GM21576 (cell line): ENCODE measurements around the gene DPYSL4.
A peak's percentile ranks its signal among the peaks of the same experiment; 100 is the strongest.

Experiments used
- ATAC-seq: cut with Tn5 transposase; IDR thresholded peaks from one replicate; pipeline ENCODE4 v1.9.1; 2021; ENCODE audit warnings: mild to moderate bottlenecking, moderate library complexity; ENCODE audit not compliant: unreplicated experiment

DPYSL4 gene

DNA sequence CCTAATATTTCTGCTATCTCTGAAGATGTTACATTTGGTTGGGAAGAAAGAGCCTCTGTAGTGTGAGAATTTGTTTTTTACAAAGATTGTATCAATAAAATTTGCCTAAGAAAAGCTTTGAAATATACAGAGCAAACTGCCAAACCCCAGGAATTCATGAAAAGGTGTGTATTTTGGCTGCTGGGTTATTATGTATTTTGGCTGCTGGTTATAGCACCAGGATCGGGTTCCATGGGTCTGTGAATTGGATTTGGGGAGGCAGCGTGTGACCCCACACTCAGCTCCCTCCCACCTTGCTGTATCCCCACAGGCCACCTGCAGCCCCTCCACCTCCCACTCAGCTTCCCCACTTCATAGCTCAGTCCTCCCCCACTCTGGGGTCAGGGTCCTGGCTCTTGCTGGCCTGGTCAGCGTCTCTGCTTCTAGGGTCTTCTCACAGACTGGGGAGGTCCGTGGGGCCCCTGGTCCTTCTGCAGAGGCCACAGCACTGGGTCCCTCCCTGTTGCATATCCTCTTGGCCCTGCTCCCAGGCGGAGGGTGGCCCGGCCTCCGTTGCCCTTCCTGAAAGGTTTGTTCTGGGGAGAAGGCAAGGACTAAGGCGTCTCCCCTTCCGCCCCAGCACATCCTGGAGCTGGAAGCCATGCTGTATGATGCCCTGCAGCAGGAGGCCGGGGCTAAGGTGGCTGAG lies 24.0 kb upstream of the DPYSL4 start:
- no peak for ATAC-seq

DNA sequence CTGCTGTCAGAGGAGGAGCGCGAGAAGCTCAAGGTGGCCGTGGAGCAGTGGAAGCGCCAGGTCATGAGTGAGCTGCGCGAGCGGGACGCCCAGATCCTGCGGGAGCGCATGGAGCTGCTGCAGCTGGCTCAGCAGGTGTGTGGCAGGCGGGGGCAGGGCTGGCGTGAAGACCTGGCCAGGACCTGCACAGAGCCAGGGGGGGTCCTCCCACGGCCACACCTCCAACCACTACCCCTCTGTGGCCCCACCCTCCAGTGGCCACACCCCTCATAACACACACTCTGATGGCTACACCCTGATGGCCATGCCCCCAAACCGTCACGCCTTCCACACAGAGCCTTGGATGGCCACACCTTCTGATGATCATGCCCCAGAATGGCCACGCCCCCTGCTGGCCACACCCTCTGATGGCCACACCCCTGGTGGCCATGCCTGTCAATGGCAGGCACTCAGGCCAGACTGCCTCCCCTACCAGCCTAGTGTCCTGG lies 23.4 kb upstream of the DPYSL4 start:
- peak; percentile 70 for ATAC-seq

GRCh38 chr10:132163826-132164515 lies 22.8 kb upstream of the DPYSL4 start:
- ATAC-seq = no peak

GRCh38 chr10:132164761-132165278 lies 21.9 kb upstream of the DPYSL4 start:
- no peak for ATAC-seq

DNA sequence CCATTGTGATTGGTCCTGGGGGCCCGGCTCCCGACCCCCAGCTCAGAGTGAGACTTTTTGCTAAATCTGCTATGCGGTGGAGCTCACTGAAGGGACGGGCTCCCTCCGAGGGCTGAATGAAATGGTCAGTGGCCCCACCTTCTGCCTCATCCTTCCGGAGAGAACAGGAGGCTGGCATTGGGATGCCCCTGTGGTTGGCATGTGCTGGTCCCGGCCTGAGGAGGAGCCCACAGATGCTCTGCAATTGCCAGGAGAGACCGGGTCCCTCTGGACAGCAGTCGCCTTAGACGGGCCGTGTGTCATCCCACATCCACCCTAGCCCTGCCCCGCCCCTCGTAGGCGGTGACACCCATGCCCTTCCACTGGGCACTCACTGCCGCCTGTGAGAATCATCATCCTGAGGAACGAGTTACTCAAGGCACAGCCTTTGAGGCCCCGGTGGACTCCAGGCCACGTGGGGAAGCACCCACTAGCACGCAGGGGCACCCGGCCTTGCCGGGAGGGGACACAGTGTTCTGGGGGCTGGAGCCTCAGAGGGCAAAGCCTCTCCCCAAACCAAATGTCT lies 21.2 kb upstream of the DPYSL4 start:
- ATAC-seq = no peak

DNA sequence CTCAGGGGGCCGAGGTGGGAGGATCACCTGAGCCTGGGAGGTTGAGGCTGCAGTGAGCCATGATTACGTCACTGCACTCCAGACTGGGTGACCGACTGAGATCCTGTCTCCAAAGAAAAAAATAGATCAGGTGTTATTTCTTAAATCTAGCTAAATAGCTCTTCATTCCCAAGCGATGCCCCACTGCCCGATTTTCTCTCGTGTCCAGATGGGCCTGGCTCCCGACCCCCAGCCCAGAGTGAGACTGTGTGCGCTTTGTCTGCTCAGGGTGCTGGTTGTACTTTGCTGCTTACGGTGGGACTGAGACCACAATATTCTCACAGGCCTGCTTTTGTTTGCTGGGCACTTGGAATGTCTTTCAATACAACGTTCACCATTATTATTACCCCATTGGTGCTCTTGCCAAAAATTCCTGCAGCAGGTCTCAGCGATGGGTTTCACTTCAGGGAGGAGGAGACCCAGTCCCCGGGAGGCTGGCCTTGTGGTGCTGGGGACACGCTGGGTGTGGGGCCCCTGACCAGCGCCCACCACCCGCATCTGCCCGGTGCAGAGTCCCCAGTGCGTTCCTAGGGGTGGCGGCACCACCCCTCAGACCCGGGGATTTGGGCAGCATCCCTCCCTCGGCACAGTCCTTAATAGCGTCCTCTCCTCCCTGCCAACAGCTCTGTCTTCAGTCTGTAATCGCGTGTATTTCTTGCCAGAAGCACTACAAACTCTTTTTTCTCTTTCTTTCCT lies 20.4 kb upstream of the DPYSL4 start:
- no peak for ATAC-seq

DNA sequence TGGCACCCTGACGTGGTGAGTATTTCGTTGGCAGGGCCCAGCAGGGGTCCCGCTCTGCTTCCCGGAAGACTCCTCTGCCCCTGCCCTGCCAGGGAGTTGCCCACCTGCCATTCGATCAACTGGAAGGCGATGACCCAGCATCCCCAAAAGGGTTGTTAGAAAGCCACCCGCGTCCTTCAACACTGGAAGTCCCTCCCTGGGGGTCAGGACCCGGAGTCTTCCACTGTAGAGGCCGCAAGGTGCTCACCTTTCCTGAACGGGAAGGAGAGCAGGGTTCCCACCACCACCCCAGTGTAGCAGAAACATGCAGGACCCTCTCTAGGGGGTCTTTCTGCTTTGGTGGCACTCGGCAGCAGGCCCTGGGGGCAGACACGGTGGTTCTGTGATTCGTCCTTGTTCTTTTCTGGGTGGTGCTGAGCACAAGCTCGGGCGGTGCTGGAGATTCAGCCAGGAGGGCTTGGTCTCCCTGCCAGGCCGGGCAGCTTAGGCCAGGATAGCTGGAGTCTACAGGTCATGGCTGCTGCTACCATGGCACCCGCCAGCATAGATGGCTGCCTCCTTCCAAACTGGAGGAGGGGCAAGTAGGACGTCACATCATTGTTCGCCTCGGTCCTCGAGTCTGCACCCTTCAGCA lies 19.6 kb upstream of the DPYSL4 start:
- ATAC-seq = no peak

- no peak for ATAC-seq
Observed at GRCh38 chr10:132167976-132168375, 18.8 kb upstream of the DPYSL4 start.

DNA sequence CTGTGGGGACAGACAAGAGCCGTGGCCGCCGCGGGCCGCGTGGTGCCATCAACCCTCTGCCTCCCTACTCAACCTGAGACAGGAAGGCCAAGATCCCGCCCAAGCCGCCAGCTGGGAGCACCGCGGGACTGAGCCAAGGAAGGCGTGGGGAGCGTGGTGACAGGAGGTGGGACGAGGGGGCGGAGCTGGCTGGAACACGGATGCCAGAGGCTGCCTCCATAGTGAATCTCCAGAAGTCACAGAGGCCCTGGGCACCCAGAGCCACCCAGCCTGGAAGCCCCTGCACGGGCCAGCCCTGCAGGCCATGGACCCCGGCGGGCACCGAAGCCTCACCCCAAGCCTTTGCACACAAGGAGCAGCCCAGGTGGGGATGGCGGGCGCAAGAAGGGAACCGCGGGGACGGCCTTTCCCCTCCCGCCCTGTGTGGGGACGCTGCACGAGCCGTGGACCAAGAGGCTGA lies 18.1 kb upstream of the DPYSL4 start:
- ATAC-seq = no peak

- no peak for ATAC-seq
Observed at GRCh38 chr10:132169031-132169765, 17.6 kb upstream of the DPYSL4 start.

DNA sequence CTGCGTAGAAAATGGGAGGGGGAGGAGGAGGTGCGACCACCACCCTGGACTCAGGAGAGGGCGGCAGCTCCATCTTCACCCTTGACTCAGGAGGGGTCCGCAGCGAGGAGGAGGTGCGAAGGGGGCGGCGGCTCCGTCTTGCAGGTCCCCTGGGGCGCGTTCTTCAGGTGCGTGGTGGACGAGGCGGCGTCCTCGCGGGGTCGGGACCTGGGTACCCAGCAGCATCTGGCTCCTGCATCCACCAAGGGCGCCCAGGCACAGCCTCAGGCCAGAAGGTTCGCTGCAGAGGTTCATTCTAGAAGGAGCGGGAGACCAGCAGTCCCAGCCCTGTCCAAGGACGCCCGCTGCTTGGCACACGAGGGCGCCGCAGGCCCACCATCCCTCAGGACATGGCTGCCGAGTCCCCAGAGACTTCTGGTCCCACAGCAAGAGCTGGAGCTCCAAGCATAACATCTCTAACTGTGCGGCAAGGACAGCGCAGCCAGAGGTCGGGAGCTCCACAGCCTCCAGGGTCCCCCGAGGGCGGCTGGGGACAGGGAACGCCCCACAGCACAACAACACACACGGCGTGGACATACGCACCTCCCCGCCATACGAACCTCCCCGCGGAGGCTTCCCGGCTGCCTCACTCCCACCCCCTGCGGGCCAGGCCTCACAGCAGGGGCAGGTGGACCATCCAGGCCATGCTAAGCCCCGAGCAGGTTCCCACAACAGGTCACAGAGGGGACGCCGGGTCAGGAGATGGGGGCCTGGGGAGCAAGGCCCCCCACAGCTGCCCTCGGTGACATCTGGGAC lies 16.8 kb upstream of the DPYSL4 start:
- ATAC-seq = no peak

- ATAC-seq = no peak
Observed at GRCh38 chr10:132170561-132171361, 16.0 kb upstream of the DPYSL4 start.

- ATAC-seq = no peak
Observed at GRCh38 chr10:132172091-132173066, 14.4 kb upstream of the DPYSL4 start.

GRCh38 chr10:132173185-132173584 lies 13.6 kb upstream of the DPYSL4 start:
- no peak for ATAC-seq

GRCh38 chr10:132174237-132174636 lies 12.5 kb upstream of the DPYSL4 start:
- ATAC-seq = no peak

- ATAC-seq = no peak
Observed at GRCh38 chr10:132175408-132175807, 11.3 kb upstream of the DPYSL4 start.

GRCh38 chr10:132175907-132176581 lies 10.7 kb upstream of the DPYSL4 start:
- no peak for ATAC-seq
